ENCODE data around the gene SLC22A12. TPM values are rescaled to one million over a fixed set of nuclear protein-coding genes. Genes with fewer than 3 reads are reported as not detected.

The SLC22A12 gene
- total RNA-seq, 2 donors from 2014 or later = not detected

DNA sequence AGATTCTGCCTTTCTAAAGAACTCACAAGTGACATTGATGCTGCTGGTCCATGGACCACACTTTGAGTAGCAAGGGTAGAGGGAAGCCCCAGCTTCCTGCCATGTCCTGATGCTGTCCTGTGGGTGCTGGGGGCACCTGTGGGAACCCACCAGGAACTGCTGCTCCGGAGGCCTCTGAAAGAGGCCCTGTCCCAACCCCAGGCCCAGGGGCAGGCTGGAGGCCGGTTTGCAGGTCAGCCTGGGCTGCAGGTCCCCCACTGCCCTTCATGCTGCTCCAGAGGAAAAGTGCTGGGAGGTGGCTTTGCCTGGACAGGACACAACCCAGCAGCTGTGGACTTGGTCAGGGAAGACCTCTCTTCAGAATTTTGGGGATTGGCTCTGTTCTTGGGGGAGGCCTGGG is 44.8 kb upstream of the SLC22A12 start:
- no peak for ATAC-seq (ENCODE audit: insufficient number of reproducible peaks, low FRiP score, low read depth)
- no peaks in the 10 kb centered on the region for H3K36me3 ChIP-seq
- no peak overlapping the region for H3K4me3 ChIP-seq
- no peaks in the 10 kb centered on the region for H3K4me1 ChIP-seq (ENCODE audit: control insufficient read depth in 1 of 2, low read depth in 2 of 2)
- no peaks in the 10 kb centered on the region for H3K9me3 ChIP-seq
- H3K27me3 ChIP-seq (replicated peaks; ENCODE audit: insufficient read depth) = no peaks in the 10 kb centered on the region
- H3K27ac ChIP-seq = no peak overlapping the region
- DNase-seq (ENCODE audit: low spot score) = no peak
- no peak for TF ChIP-seq CTCF (IDR thresholded peaks at IDR 0.05)

DNA sequence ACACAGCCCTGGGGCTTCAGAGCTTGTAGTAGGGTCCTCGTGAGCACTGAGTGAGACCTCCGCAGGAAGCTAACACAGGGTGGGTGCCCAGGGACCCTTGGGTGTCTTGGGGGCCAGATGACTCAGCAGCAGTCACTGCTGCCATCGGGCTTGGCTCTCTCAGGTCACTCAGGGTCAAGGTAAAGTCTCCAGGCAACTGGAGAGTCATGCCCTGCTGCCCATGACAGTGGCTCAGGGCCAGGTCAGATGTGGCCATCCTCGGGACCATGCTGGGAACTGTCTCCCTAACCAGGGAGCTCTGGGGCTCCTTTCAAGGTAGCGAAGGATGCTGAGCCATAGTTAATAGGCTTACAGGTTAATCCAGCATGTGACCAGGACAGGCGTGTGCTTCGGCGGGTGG is 44.4 kb upstream of the SLC22A12 start:
- H3K27me3 ChIP-seq (replicated peaks; ENCODE audit: insufficient read depth) = no peaks in the 10 kb centered on the region
- H3K4me3 ChIP-seq = no peak overlapping the region
- H3K9me3 ChIP-seq = no peaks in the 10 kb centered on the region
- no peaks in the 10 kb centered on the region for H3K4me1 ChIP-seq (ENCODE audit: control insufficient read depth in 1 of 2, low read depth in 2 of 2)
- H3K27ac ChIP-seq = no peak overlapping the region
- ATAC-seq (ENCODE audit: insufficient number of reproducible peaks, low FRiP score, low read depth) = no peak
- no peak for TF ChIP-seq CTCF (IDR thresholded peaks at IDR 0.05)
- no peaks in the 10 kb centered on the region for H3K36me3 ChIP-seq
- DNase-seq (ENCODE audit: low spot score) = no peak

- Histone ChIP-seq H3K9me3 (no peaks in the 10 kb centered on the region), H3K4me1 (ENCODE audit: control insufficient read depth in 1 of 2, low read depth in 2 of 2) (peaks cover 10 to 15% of the 10 kb centered on the region in 2 donors), H3K36me3 (no peaks in the 10 kb centered on the region), H3K27ac (no peak overlapping the region), H3K4me3 (no peak overlapping the region), H3K27me3 (replicated peaks; ENCODE audit: insufficient read depth) (no peaks in the 10 kb centered on the region)
- ATAC-seq (ENCODE audit: insufficient number of reproducible peaks, low FRiP score, low read depth) (no peak), DNase-seq (ENCODE audit: low spot score) (no peak)
- no peak for TF ChIP-seq CTCF (IDR thresholded peaks at IDR 0.05)
These were observed 41.1 kb upstream of the SLC22A12 start for GRCh38 chr11:64549969-64550368.

- DNase-seq (ENCODE audit: low spot score) = no peak
- no peaks in the 10 kb centered on the region for H3K27me3 ChIP-seq (replicated peaks; ENCODE audit: insufficient read depth)
- TF ChIP-seq CTCF (IDR thresholded peaks at IDR 0.05) = peak; percentile 99
These were observed 37.3 kb upstream of the SLC22A12 start for GRCh38 chr11:64553554-64554201.

DNA sequence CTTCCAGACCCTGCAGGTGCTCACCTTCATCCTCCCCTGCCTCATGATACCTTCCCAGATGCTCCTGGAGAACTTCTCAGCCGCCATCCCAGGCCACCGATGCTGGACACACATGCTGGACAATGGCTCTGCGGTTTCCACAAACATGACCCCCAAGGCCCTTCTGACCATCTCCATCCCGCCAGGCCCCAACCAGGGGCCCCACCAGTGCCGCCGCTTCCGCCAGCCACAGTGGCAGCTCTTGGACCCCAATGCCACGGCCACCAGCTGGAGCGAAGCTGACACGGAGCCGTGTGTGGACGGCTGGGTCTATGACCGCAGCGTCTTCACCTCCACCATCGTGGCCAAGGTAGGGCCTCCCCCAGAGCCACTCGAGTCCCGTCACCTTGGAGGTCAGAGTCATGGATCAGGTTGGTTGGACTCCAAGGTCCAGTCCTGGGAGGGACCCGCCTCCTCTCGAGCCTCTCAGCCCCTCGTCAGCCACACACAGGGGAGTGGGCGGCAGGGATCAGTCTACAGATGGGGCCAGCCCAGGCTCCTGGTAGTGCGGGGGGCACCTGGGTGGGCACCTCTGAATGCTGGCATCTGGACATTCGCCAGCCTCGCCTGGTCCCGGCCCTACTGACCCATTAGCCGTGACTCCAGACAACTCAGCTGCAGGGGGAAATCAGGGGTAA is 34.8 kb upstream of the SLC22A12 start:
- Histone ChIP-seq H3K4me1 (ENCODE audit: control insufficient read depth in 1 of 2, low read depth in 2 of 2) (peaks cover 10 to 23% of the 10 kb centered on the region in 2 donors), H3K9me3 (no peaks in the 10 kb centered on the region), H3K27ac (no peak overlapping the region), H3K4me3 (no peak overlapping the region), H3K27me3 (replicated peaks; ENCODE audit: insufficient read depth) (no peaks in the 10 kb centered on the region), H3K36me3 (no peaks in the 10 kb centered on the region)
- DNase-seq (ENCODE audit: low spot score) (no peak), ATAC-seq (ENCODE audit: insufficient number of reproducible peaks, low FRiP score, low read depth) (no peak)
- no peak for TF ChIP-seq CTCF (IDR thresholded peaks at IDR 0.05)

More at GRCh38 chr11:64553554-64554201, 37.3 kb upstream of the SLC22A12 start:
- Histone ChIP-seq H3K36me3 (no peaks in the 10 kb centered on the region), H3K27ac (peak overlapping the region; percentile 50 to 63), H3K4me3 (peak overlapping the region; percentile 2), H3K4me1 (ENCODE audit: control insufficient read depth in 1 of 2, low read depth in 2 of 2) (peaks cover 10 to 23% of the 10 kb centered on the region in 2 donors), H3K9me3 (no peaks in the 10 kb centered on the region)
- ATAC-seq (ENCODE audit: insufficient number of reproducible peaks, low FRiP score, low read depth) = no peak

All from thoracic aorta (tissue), 2 donors.